GM19240 (cell line): ENCODE data around the gene MYMX.

Source experiments
- DNase-seq: peaks from one replicate; pipeline ENCODE4 v3.0.0; 2011; ENCODE audit warnings: low spot score; ENCODE audit not compliant: insufficient read length

Gene MYMX

DNA sequence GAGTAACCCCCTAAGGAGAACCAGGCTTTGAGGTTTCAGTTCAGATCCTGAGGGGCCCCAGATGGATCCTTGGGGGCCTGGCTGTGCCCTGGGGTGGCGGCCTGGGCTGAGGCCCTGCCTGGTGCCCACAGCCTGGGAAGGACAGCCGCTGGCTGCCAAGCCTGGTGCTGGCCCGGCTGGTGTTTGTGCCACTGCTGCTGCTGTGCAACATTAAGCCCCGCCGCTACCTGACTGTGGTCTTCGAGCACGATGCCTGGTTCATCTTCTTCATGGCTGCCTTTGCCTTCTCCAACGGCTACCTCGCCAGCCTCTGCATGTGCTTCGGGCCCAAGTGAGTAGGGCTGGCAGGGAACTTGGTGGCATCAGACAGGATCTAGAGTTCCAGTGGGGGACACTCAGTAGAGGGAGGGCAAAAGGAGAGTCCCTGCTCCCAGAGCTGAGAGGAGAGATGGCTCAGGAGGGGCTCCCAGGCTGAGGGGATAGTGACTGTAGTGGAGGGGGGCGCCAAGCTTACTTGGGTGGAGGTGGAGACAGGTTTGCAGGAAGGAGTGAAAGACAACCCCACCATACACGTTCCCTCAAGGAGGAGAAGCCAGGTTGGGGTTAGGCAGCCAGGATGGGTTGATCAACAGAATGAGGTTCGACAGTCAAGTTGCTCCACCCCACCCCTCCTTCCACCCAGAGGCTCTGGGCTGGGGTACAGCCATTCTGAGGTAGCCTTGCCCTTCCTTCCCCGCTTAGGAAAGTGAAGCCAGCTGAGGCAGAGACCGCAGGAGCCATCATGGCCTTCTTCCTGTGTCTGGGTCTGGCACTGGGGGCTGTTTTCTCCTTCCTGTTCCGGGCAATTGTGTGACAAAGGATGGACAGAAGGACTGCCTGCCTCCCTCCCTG lies 16.2 kb downstream of the MYMX start:
- DNase-seq, result no peak

DNA sequence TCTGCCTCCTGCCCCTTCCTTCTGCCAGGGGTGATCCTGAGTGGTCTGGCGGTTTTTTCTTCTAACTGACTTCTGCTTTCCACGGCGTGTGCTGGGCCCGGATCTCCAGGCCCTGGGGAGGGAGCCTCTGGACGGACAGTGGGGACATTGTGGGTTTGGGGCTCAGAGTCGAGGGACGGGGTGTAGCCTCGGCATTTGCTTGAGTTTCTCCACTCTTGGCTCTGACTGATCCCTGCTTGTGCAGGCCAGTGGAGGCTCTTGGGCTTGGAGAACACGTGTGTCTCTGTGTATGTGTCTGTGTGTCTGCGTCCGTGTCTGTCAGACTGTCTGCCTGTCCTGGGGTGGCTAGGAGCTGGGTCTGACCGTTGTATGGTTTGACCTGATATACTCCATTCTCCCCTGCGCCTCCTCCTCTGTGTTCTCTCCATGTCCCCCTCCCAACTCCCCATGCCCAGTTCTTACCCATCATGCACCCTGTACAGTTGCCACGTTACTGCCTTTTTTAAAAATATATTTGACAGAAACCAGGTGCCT lies 16.9 kb downstream of the MYMX start:
- DNase-seq, result no peak

DNA sequence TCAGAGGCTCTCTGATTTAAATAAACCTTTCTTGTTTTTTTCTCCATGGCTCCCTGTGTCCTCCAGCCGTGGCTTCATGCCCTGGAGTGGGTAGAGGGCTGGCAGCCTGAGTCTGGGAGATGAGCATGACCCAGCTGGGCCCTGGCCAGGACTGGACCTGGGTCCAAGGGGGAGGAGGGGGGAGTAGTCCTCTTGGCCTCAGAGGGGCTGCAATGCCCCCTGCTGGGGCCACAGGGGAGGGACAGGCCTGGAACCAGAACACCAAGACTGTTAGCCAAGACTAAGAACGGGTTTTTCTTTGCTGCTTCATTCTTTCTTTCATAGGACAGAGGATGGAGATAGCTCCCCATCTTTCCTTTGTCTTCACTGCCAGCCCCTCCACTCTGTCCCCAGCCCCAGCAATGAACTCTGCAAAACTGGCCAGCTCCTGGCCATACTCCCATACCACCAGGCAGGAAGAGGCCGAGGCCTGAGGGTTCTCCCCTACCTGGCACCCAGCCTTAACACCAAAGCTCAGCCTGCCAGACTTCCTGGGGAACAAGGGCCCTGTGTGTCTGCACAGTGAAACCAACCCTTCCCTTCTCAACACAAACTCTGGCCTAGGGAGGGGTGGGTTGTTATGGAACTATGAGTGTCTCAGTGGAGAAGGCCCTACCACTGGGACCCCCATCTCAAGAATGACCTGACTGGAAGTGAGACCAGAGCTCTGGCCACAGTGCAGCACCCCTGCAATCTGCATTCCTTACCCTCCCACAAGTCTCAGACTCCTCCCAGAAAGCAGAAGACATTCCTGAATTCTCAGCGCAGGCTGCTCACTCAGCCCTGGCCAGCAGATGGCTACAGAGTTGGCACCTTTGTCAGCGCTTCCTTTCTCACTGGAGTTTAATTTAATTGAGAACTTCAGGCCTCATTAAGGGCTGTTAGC lies 17.6 kb downstream of the MYMX start:
- no peak for DNase-seq

DNA sequence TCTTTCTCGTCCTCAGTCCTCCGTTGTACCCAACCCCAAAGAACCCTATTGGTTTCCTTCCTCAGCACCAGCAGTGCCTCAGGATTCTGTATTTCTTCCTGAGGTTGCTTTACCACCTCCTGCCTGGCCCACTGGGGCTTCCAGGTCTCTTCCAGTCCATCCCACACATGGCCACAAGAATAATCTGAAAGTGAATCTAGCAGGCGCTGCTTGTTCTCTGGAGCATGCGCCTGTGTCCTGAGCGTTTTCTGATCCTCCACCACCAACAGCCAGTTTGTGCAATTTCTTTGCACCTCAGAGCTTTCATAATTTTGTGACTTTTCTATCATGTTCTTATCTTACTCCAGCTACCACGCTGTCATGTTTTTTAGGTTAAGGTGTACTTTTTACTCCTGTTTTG lies 18.5 kb downstream of the MYMX start:
- no peak for DNase-seq

DNA sequence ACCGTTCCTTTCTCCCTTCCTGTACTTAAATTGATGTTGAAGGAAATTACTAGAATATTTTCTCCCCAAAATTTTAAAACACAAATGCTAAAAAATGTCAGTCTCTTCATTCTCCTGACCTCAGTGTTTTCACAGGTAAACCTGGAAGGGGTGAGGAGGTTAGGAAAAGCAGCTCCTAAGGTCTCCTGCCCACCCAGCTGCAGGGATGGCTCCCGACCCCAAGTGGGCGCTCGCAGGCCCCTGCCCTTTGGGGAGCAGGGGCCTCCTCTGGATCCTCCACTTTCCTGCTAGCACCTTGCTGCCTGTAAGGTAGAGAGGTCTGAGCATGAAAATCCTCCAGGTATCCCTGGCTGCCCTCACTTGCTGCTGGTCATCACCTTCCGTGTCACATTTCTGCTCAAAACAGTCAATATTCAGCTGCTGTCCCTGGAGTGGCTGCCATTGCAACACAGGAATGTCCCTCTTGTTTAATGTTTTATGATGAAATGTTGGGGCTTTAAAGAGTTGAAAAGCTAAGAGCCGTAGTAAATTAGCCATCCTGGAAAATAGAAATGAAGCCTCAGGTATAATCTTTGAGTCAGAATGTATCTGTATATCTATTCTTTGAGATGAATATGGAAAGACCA lies 19.3 kb downstream of the MYMX start:
- DNase-seq, result no peak

DNA sequence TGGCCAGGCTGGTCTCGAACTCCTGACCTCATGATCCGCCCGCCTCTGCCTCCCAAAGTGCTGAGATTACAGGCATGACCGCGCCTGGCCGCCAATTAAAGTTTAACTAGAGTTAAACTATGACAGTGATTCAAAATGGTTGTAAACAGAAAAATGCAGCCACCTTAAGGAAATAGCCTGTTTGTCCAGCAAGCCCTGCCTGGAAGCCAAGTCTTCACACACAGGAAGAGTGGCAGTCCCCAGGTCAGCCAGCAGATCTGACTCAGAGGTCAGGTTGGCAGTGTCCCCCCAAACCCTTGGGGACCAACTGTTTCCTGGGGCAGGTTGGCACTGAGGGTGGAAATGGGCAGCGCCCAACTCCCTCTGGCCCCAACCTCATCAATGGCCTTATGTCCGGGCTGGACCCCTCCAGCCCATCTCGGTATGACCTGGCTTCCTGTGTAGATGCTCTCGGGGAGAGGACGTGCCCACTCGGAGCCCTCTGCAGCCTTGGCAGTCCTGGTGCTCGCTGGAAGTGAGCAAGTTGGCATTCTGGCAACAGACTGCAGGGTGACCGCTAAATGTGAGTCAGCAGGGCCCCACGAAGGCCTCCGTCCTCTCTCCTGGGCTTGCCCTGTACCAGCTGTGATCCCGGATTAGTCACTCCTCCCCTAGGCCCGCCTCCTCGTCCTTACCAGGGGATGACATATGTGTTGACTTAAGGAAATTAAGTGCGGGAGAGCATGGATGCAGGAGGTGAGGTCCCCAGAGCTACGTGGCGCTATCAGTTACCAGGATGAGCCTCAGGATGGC lies 20.5 kb downstream of the MYMX start:
- no peak for DNase-seq

DNA sequence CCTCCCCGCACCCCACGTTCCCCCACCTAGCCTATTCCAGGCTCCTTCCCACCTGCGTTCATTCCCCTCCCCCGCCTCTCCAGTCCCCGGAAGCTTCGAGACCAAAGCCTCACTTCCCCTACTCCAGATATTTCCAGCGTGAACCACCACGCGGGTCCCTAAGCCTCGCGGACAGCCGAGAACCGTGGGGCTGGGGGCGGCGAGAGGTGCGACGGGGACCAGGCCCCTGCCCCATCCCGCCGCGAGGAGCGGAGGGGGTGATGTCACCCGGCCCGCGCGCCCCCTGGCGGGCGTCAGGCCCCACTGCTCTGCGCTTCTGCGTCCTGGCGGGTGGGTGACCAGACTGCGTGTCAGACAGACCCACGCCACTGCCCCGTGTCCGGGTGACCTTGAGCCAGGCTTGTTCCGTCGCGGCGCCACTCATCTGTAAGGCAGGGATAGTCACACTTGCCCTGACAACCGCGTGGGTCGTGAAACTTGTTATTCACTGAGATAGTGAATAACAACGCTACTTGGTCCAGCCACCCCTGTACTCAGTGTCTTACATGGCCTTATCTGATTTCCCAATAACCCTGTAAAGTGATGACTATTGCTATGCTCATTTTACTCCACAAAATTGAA lies 21.2 kb downstream of the MYMX start:
- DNase-seq, result no peak

DNA sequence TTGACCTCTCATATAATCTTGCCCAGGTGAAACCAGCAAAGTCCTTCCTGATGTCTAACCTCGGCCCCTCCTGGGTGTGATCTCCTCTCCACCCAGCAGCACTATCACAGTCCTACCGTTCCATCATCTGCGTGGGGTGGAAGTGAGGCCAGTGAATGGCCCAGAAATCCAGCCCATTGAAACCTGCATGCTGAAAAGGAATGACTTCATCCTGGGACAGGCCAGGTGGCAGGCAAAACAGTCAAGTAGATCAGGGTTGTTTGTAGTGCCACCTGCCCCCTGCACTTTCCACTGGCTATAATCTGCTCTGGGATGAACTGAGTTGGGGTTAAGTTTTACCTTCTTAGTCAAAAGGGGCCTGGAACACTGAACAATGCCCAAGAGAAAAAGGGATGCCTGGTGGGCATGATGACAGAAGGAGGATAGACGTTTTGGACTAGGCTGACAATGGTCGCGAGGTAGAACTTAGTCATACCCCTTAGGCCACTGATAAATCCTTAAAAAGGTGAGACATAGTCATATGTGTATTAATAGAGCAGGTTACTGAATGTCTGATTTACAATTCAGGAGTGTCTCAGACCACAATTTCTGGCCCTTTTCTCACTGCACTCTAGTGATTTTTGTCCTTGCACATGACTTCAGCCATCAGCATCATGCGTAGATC lies 22.1 kb downstream of the MYMX start:
- no peak for DNase-seq

DNA sequence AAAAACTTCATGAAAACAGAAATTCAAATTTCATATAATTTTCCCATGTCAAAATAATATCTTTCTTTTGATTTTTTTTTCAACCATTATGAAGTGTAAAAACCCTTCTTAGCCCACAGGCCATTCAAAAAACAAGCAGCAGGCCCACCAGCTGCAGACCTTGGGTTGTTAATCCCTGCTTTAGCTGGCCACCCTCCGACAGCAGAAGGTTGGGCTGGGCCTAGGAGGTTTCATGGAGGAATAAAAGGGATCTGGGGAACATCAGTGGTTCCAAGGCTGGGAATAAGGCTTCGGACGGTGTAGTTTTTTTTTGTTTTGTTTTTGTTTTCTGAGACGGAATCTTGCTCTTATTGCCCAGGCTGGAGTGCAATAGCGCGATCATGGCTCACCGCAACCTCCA lies 26.6 kb downstream of the MYMX start:
- no peak for DNase-seq

DNA sequence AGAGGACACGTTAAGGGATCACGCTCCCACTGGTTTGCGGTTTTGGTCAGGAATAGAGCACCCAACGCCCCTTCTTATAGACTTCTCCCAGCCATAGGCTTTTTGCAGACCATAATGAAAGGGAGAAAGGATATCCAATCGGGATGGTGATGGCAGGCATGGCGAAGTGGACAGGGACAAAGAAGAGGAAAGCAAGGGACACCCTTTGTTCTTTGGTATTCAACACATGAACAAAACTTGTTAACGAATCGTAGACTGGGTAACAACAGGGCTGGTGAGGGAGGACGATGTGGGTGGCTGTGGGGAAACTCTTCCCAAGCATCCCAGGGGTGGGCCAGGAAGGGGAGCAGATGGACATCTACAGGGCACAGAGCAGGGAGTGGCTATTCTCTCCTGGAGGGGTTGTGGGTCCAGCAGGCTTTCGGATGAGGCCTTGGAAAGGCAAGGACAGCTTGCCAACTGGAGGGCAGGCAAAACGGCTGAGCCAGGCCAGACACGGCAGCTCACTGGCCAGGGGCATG lies 28.7 kb downstream of the MYMX start:
- no peak for DNase-seq

DNA sequence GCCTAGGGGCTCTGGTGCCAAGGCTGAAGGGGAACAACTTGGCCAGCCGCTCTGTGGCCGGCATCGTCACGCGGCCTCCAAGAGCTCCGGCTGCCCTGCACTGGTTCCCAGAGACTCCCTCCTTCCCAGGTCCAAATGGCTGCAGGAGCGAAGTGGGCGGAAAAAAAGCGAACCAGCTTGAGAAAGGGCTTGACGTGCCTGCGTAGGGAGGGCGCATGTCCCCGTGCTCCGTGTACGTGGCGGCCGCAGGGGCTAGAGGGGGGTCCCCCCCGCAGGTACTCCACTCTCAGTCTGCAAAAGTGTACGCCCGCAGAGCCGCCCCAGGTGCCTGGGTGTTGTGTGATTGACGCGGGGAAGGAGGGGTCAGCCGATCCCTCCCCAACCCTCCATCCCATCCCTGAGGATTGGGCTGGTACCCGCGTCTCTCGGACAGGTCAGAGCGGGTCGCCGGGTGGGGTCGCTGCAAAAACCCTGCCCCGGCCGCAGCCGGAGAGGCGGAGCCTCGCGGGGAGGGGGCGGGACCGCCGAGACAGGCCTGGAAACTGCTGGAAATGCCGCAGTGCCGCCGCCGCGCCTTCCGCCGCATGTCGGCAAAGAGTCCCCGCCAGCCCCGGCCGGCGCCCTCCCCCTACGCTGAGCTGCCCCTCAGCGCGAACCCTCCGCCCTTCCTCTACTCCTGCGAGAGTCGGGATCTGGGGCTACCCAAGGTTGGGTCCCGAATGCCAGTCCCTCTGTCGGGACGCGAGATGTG lies 29.4 kb downstream of the MYMX start:
- no peak for DNase-seq

DNA sequence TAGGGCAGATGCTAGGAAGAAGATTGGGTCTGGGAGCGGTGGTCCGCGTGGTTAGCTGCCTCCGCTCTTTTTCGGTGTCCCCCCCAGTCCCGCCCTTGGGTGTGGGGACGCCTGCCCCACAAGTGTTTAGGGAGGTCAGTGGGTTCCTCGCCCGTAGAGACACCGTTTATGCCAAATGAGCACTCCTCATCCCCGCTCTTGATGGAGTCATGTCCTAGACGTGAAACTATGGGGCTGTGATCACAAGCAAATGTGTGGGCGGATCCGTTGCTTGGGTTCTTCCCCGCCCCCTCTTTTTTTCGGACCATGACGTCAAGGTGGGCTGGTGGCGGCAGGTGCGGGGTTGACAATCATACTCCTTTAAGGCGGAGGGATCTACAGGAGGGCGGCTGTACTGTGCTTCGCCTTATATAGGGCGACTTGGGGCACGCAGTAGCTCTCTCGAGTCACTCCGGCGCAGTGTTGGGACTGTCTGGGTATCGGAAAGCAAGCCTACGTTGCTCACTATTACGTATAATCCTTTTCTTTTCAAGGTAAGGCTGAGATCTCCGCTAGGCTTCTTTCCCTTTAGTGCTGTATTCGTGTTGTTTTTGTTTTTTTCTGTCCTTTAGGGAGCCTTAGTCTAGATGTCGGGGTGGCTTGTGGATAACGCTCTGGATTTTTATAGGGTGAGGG lies 30.1 kb downstream of the MYMX start, which contains the start of gene HSP90AB1:
HSP90AB1 (plus strand) TSS at position 439 of the 675 bp plus-strand sequence. CDS start 1,529 bp downstream, outside the sequence.
- peak; percentile 81 for DNase-seq

DNA sequence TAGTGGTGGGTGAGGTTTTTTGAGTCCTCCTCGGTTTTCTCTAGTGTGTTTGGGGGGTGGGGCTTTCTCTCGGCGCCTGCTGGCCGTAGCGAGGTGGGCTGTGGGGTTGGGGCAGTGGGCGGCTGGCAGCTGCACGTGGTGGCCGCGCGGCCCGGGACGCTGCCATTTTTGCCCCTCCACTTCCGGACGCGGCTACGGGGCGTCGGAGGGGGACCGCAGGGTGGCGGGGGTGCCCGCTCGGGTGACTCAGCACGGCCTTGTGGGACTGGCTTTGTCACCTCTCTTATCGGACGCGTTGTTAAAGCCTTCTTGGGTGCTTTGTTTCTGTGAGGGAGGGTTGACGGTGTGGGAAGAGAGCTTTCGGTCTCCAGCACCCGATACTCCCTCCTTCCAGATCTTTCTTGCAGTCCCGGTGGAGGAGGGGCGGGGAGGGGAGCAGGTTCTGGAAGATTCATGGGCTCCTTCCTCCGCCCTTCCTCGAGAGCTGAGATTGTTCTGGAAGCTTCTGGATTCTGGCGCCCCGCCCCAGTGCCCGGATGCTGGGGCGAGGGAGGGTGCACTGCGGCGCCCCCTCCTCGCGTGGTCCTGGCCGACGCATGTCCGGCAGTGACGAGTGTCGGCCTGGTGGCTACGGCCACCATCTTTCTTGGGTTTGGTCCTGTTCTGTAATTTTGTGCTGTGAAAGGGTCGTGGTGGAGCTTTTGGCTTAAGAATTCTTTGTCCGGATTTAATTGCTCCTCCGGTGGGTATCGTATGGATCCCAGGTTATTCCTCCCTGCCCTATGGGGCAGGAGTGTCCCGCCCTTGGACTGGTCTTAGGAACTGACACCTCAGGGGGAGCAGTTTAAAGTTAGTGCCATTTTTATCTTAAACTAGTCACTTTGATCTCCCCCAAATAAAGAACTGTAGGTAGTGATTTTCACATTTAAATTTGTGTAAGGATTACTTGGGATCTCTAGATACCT lies 30.9 kb downstream of the MYMX start:
- no peak for DNase-seq

DNA sequence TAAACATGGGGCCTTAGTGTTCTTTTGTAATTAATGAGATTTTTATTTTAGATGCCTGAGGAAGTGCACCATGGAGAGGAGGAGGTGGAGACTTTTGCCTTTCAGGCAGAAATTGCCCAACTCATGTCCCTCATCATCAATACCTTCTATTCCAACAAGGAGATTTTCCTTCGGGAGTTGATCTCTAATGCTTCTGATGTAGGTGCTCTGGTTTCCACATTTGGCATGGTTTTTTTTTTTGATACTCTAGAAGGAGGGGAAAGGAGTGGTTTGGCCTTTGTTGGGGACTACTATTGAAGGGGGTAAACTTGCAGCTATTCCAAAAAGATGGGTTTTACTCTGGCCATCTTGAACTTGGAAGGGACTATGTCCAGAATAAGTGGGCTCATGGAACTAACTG lies 31.9 kb downstream of the MYMX start:
- no peak for DNase-seq

DNA sequence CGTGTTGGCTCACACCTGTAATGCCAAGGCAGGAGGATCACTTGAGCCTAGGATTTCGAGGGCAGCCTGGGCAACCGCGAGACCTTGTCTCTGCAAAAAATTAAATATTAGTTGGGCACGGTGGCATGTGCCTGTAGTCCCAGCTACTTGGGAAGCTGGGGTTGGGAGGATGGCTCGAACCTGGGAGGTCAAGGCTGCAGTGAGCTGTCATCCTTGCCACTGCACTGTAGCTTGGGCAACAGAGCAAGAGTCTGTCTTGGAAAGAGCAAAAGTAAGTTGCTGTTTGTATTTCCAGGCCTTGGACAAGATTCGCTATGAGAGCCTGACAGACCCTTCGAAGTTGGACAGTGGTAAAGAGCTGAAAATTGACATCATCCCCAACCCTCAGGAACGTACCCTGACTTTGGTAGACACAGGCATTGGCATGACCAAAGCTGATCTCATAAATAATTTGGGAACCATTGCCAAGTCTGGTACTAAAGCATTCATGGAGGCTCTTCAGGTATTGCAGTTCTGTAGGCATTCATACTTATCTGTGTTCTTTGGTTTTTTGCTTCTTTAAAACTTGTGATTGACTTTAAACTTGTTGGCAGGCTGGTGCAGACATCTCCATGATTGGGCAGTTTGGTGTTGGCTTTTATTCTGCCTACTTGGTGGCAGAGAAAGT lies 32.5 kb downstream of the MYMX start:
- no peak for DNase-seq

DNA sequence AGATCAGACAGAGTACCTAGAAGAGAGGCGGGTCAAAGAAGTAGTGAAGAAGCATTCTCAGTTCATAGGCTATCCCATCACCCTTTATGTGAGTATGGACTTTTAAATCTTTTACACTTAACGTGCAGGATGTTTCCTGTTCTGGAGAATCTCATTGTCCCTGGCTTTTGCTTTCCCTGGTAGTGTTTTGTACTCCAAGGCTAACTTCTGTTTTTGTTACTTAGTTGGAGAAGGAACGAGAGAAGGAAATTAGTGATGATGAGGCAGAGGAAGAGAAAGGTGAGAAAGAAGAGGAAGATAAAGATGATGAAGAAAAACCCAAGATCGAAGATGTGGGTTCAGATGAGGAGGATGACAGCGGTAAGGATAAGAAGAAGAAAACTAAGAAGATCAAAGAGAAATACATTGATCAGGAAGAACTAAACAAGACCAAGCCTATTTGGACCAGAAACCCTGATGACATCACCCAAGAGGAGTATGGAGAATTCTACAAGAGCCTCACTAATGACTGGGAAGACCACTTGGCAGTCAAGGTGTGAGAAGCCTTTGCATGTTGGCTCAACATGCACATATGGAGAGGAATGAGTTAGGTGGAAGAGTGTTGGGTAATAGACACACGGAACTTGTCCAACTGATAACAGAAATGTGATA lies 33.5 kb downstream of the MYMX start:
- DNase-seq, result no peak
